Effector CD8-positive, alpha-beta T cell (primary cell): ENCODE data around the gene SCGB1D4.
A peak's percentile ranks its signal among the peaks of the same experiment; 100 is the strongest.
"Not testable (repeated sequence)": the region's sequence is repeated elsewhere in the genome, so short reads cannot be mapped to it uniquely, and the experiment has no call there.

Source experiments
- DNase-seq: peaks from one replicate; lab custom pipeline; 2025; lab: John Stamatoyannopoulos, UW
- total RNA-seq, 4 experiments: gene quantifications; one replicate each; lab custom pipeline; 2026; lab: John Stamatoyannopoulos, UW

SCGB1D4 gene
- 0 reads per million in 4 experiments for total RNA-seq

- no peak for DNase-seq
These were observed at the start of gene SCGB1D4 for GRCh38 chr11:62298975-62299374. Gene SCGB1D4 (minus strand): TSS chr11:62299075. CDS start chr11:62299010, 65 bp downstream.

GRCh38 chr11:62345861-62346260 is 47.0 kb upstream of the SCGB1D4 start:
- no peak for DNase-seq

- DNase-seq = no peak
These were observed 45.3 kb upstream of the SCGB1D4 start for GRCh38 chr11:62344210-62344609.

- not testable (repeated sequence) for DNase-seq
These were observed 44.8 kb upstream of the SCGB1D4 start for GRCh38 chr11:62343646-62344190.

GRCh38 chr11:62341588-62341987 is 42.7 kb upstream of the SCGB1D4 start:
- DNase-seq = no peak

- DNase-seq = peak; percentile 28
These were observed 41.5 kb upstream of the SCGB1D4 start for GRCh38 chr11:62340269-62340901.

GRCh38 chr11:62338218-62338617 is 39.3 kb upstream of the SCGB1D4 start:
- no peak for DNase-seq

GRCh38 chr11:62337303-62338181 is 38.7 kb upstream of the SCGB1D4 start, which contains the start of gene ASRGL1:
Gene ASRGL1 (plus strand): TSS chr11:62337448. CDS start chr11:62337978, 530 bp downstream.
- DNase-seq = peak; percentile 76

- not testable (repeated sequence) for DNase-seq
These were observed 38.1 kb upstream of the SCGB1D4 start for GRCh38 chr11:62336949-62337302.

- no peak for DNase-seq
These were observed 34.9 kb upstream of the SCGB1D4 start for GRCh38 chr11:62333768-62334167.

- not testable (repeated sequence) for DNase-seq
These were observed 32.4 kb upstream of the SCGB1D4 start for GRCh38 chr11:62331264-62331663.

- DNase-seq = not testable (repeated sequence)
These were observed 28.7 kb upstream of the SCGB1D4 start for GRCh38 chr11:62327541-62327940.

- not testable (repeated sequence) for DNase-seq
These were observed 27.8 kb upstream of the SCGB1D4 start for GRCh38 chr11:62326719-62327118.

GRCh38 chr11:62325781-62326180 is 26.9 kb upstream of the SCGB1D4 start:
- not testable (repeated sequence) for DNase-seq

GRCh38 chr11:62324731-62325556 is 26.1 kb upstream of the SCGB1D4 start:
- DNase-seq = peak; percentile 39

- DNase-seq = no peak
These were observed 23.6 kb upstream of the SCGB1D4 start for GRCh38 chr11:62322524-62322923.

- no peak for DNase-seq
These were observed 16.6 kb upstream of the SCGB1D4 start for GRCh38 chr11:62315431-62315830.

- no peak for DNase-seq
These were observed 11.1 kb upstream of the SCGB1D4 start for GRCh38 chr11:62309991-62310390.

- no peak for DNase-seq
These were observed 9.1 kb upstream of the SCGB1D4 start for GRCh38 chr11:62307950-62308349.

- no peak for DNase-seq
These were observed 7.4 kb upstream of the SCGB1D4 start for GRCh38 chr11:62306227-62306626.

- no peak for DNase-seq
These were observed 3.4 kb downstream of the SCGB1D4 start for GRCh38 chr11:62295504-62295903.

GRCh38 chr11:62280452-62280851 is 18.4 kb downstream of the SCGB1D4 start:
- no peak for DNase-seq
